HUES64 (cell line): ENCODE results near the gene ACAD8.
A peak's percentile ranks its signal among the peaks of the same experiment; 100 is the strongest.

Source experiments
- H3K27ac ChIP-seq: 2 replicates; pipeline ENCODE4 v1.7.0; 2013; ENCODE audit warnings: low read depth, low read length, inconsistent platforms
- H3K27me3 ChIP-seq: 2 replicates; pipeline ENCODE4 v1.6.1; 2013; ENCODE audit warnings: mild to moderate bottlenecking, low read length; ENCODE audit not compliant: insufficient read depth
- H3K36me3 ChIP-seq: 2 replicates; pipeline ENCODE4 v1.6.1; 2013; ENCODE audit warnings: mild to moderate bottlenecking, low read length; ENCODE audit not compliant: insufficient read depth
- H3K4me1 ChIP-seq: 2 replicates; pipeline ENCODE4 v1.6.1; 2013; ENCODE audit warnings: mild to moderate bottlenecking, low read length, moderate library complexity; ENCODE audit not compliant: insufficient read depth
- H3K4me3 ChIP-seq: 2 replicates; pipeline ENCODE4 v1.5.1; 2013; ENCODE audit warnings: mild to moderate bottlenecking, low read length, moderate library complexity
- H3K9ac ChIP-seq: 2 replicates; pipeline ENCODE4 v1.6.1; 2013; ENCODE audit warnings: mild to moderate bottlenecking, low read depth, low read length
- H3K9me3 ChIP-seq: 2 replicates; pipeline ENCODE4 v1.6.1; 2013; ENCODE audit warnings: low read depth, low read length; ENCODE audit not compliant: insufficient read depth
- WGBS: fragments of 150-250, 120-280 bp; methylation state at CpG from one replicate; pipeline ENCODE4 v1.1.7; 2013; ENCODE audit warnings: missing lambda C conversion rate; 5-methylcytosine and 5-hydroxymethylcytosine counted together

Gene ACAD8

GRCh38 chr11:134242376-134242775 lies 11.0 kb upstream of the ACAD8 start:
- Histone ChIP-seq H3K4me3 (no peak overlapping the region), H3K27ac (no peak overlapping the region), H3K4me1 (no peaks in the 10 kb centered on the region), H3K27me3 (no peaks in the 10 kb centered on the region), H3K9ac (no peak overlapping the region), H3K9me3 (no peaks in the 10 kb centered on the region), H3K36me3 (peaks cover 28% of the 10 kb centered on the region)
- WGBS, result 94% methylated on average over 8 of the region's 9 CpGs

GRCh38 chr11:134243913-134244312 lies 9.5 kb upstream of the ACAD8 start:
- Histone ChIP-seq H3K27me3 (no peaks in the 10 kb centered on the region), H3K27ac (no peak overlapping the region), H3K4me3 (no peak overlapping the region), H3K4me1 (no peaks in the 10 kb centered on the region), H3K9ac (no peak overlapping the region), H3K9me3 (no peaks in the 10 kb centered on the region), H3K36me3 (peaks cover 43% of the 10 kb centered on the region)
- 92% methylated on average over 4 of the region's 4 CpGs for WGBS

GRCh38 chr11:134244593-134244992 lies 8.8 kb upstream of the ACAD8 start:
- WGBS, result 76% methylated on average over 7 of the region's 7 CpGs
- H3K9ac ChIP-seq, result no peak overlapping the region
- no peaks in the 10 kb centered on the region for H3K27me3 ChIP-seq
- no peak overlapping the region for H3K4me3 ChIP-seq
- no peak overlapping the region for H3K27ac ChIP-seq
- peaks cover 50% of the 10 kb centered on the region for H3K36me3 ChIP-seq
- no peaks in the 10 kb centered on the region for H3K4me1 ChIP-seq
- no peaks in the 10 kb centered on the region for H3K9me3 ChIP-seq

GRCh38 chr11:134245434-134245833 lies 7.9 kb upstream of the ACAD8 start:
- no peak overlapping the region for H3K4me3 ChIP-seq
- no peak overlapping the region for H3K27ac ChIP-seq
- WGBS, result 93% methylated on average over 14 of the region's 14 CpGs
- H3K4me1 ChIP-seq, result no peaks in the 10 kb centered on the region
- H3K27me3 ChIP-seq, result no peaks in the 10 kb centered on the region
- H3K36me3 ChIP-seq, result peaks cover 55% of the 10 kb centered on the region
- H3K9me3 ChIP-seq, result no peaks in the 10 kb centered on the region
- no peak overlapping the region for H3K9ac ChIP-seq

GRCh38 chr11:134246100-134246499 lies 7.3 kb upstream of the ACAD8 start:
- Histone ChIP-seq H3K4me1 (no peaks in the 10 kb centered on the region), H3K9me3 (no peaks in the 10 kb centered on the region), H3K9ac (no peak overlapping the region), H3K27ac (no peak overlapping the region), H3K4me3 (no peak overlapping the region), H3K27me3 (no peaks in the 10 kb centered on the region), H3K36me3 (peaks cover 62% of the 10 kb centered on the region)
- 90% methylated on average over 11 of the region's 11 CpGs for WGBS

GRCh38 chr11:134246678-134247077 lies 6.7 kb upstream of the ACAD8 start:
- Histone ChIP-seq H3K4me3 (no peak overlapping the region), H3K27ac (no peak overlapping the region), H3K36me3 (peaks cover 67% of the 10 kb centered on the region), H3K9me3 (no peaks in the 10 kb centered on the region), H3K27me3 (no peaks in the 10 kb centered on the region), H3K9ac (no peak overlapping the region), H3K4me1 (peaks cover 4% of the 10 kb centered on the region)
- 91% methylated on average over 1 of the region's 4 CpGs for WGBS

- Histone ChIP-seq H3K9ac (no peak overlapping the region), H3K4me1 (peaks cover 11% of the 10 kb centered on the region), H3K27ac (no peak overlapping the region), H3K9me3 (no peaks in the 10 kb centered on the region), H3K27me3 (no peaks in the 10 kb centered on the region), H3K36me3 (peaks cover 55% of the 10 kb centered on the region), H3K4me3 (no peak overlapping the region)
- WGBS, result 93% methylated on average over 7 of the region's 7 CpGs
Measured at GRCh38 chr11:134248910-134249480, 4.4 kb upstream of the ACAD8 start.

GRCh38 chr11:134250246-134250645 lies 3.1 kb upstream of the ACAD8 start:
- no peak overlapping the region for H3K27ac ChIP-seq
- no peaks in the 10 kb centered on the region for H3K27me3 ChIP-seq
- H3K4me1 ChIP-seq, result peaks cover 19% of the 10 kb centered on the region
- no peak overlapping the region for H3K4me3 ChIP-seq
- no peaks in the 10 kb centered on the region for H3K9me3 ChIP-seq
- no peak overlapping the region for H3K9ac ChIP-seq
- peaks cover 48% of the 10 kb centered on the region for H3K36me3 ChIP-seq
- WGBS, result 93% methylated on average over 3 of the region's 3 CpGs

GRCh38 chr11:134250675-134251074 lies 2.7 kb upstream of the ACAD8 start:
- Histone ChIP-seq H3K9me3 (no peaks in the 10 kb centered on the region), H3K27ac (no peak overlapping the region), H3K9ac (no peak overlapping the region), H3K4me3 (no peak overlapping the region), H3K36me3 (peaks cover 47% of the 10 kb centered on the region), H3K27me3 (no peaks in the 10 kb centered on the region), H3K4me1 (peaks cover 19% of the 10 kb centered on the region)
- 93% methylated on average over 2 of the region's 2 CpGs for WGBS

- Histone ChIP-seq H3K4me3 (peak overlapping the region; percentile 94), H3K4me1 (peaks cover 19% of the 10 kb centered on the region), H3K9me3 (no peaks in the 10 kb centered on the region), H3K9ac (peak overlapping the region; percentile 68), H3K27me3 (no peaks in the 10 kb centered on the region), H3K36me3 (peaks cover 51% of the 10 kb centered on the region), H3K27ac (0 out of 2 replicates have a peak overlapping the region, but pooled peaks have one; percentile 6)
- WGBS, result 21% methylated on average over 27 of the region's 27 CpGs
Measured at GRCh38 chr11:134252346-134253187, 801 bp upstream of the ACAD8 start.

GRCh38 chr11:134254433-134255183 lies 1.2 kb downstream of the ACAD8 start:
- Histone ChIP-seq H3K36me3 (peaks cover 49% of the 10 kb centered on the region), H3K27me3 (no peaks in the 10 kb centered on the region), H3K9ac (no peak overlapping the region), H3K4me1 (peaks cover 19% of the 10 kb centered on the region), H3K27ac (no peak overlapping the region), H3K4me3 (peak overlapping the region; percentile 94), H3K9me3 (no peaks in the 10 kb centered on the region)
- 90% methylated on average over 2 of the region's 3 CpGs for WGBS
